ENCODE results near the gene DENND11. TPM values are rescaled to one million over a fixed set of nuclear protein-coding genes. Genes with fewer than 3 reads are reported as not detected.

The DENND11 gene
- 6.0 to 7.6 TPM (median 6.9 TPM) in 5 replicates for total RNA-seq (2022; extraction: Qiagen RNA extraction; ENCODE audit: low read depth)

GRCh38 chr7:141702047-141702567 is at the start of gene DENND11:
Gene DENND11, minus strand, starts transcription at chr7:141702166. Its CDS starts 13 bp downstream, at chr7:141702153.

GRCh38 chr7:141737836-141738591 is 36.0 kb upstream of the DENND11 start, which contains the start of gene SSBP1:
Gene SSBP1, plus strand, starts transcription at chr7:141738358. Its CDS starts 809 bp downstream, at chr7:141739167.

GRCh38 chr7:141708351-141708750 is 6.4 kb upstream of the DENND11 start, which contains the start of gene WEE2:
Gene WEE2, plus strand, starts transcription at chr7:141708353. Its CDS starts 406 bp downstream, at chr7:141708759.

Other genes starting within 250 kb of the DENND11 start
- gene AGK, start 150.8 kb downstream of the DENND11 start, total RNA-seq (2022; extraction: Qiagen RNA extraction; ENCODE audit: low read depth), result 27.6 to 36.7 TPM (median 28.4 TPM) in 5 replicates
- gene WEE2, start 6.2 kb upstream of the DENND11 start, total RNA-seq (2022; extraction: Qiagen RNA extraction; ENCODE audit: low read depth), result 0.03 TPM in 1 of 5 replicates, not detected in the others
- 287 to 354 TPM (median 309 TPM) in 5 replicates for gene SSBP1, start 36.2 kb upstream of the DENND11 start, total RNA-seq (2022; extraction: Qiagen RNA extraction; ENCODE audit: low read depth)
- gene TAS2R3, start 61.9 kb upstream of the DENND11 start, total RNA-seq (2022; extraction: Qiagen RNA extraction; ENCODE audit: low read depth), result not detected in 5 replicates
- gene TAS2R4, start 74.5 kb upstream of the DENND11 start, total RNA-seq (2022; extraction: Qiagen RNA extraction; ENCODE audit: low read depth), result 0.06 to 0.26 TPM (median 0.12 TPM) in 5 replicates
- gene TAS2R5, start 88.1 kb upstream of the DENND11 start, total RNA-seq (2022; extraction: Qiagen RNA extraction; ENCODE audit: low read depth), result 0.40 to 0.59 TPM (median 0.54 TPM) in 5 replicates
- not detected in 5 replicates for gene PRSS37, start 139.3 kb upstream of the DENND11 start, total RNA-seq (2022; extraction: Qiagen RNA extraction; ENCODE audit: low read depth)
- not detected in 5 replicates for gene OR9A4, start 214.2 kb upstream of the DENND11 start, total RNA-seq (2022; extraction: Qiagen RNA extraction; ENCODE audit: low read depth)
- gene CLEC5A, start 244.8 kb upstream of the DENND11 start, total RNA-seq (2022; extraction: Qiagen RNA extraction; ENCODE audit: low read depth), result not detected in 5 replicates

Data from A549 treated with CpdA at 1 μM for 4 hours (cell line).